ENCODE data around the gene LMNTD1.

GRCh38 chr12:25585021-25585523 is 32.0 kb upstream of the LMNTD1 start:
- TF ChIP-seq CTCF (IDR thresholded peaks at IDR 0.05; ENCODE audit: insufficient read depth, low read depth, low read length) (no peak), EZH2 (IDR thresholded peaks at IDR 0.05; ENCODE audit: insufficient read depth, low read length) (no peak)
